Middle frontal gyrus (tissue), 1 donor: ENCODE results near the gene STN1.

Source experiments
- DNase-seq: peaks from one replicate; pipeline ENCODE4 v3.0.0-alpha.2; 2015; ENCODE audit warnings: low spot score; ENCODE audit errors: extremely low spot score

STN1 gene

GRCh38 chr10:103843854-103844570 lies 74.0 kb downstream of the STN1 start:
- DNase-seq, result no peak

DNA sequence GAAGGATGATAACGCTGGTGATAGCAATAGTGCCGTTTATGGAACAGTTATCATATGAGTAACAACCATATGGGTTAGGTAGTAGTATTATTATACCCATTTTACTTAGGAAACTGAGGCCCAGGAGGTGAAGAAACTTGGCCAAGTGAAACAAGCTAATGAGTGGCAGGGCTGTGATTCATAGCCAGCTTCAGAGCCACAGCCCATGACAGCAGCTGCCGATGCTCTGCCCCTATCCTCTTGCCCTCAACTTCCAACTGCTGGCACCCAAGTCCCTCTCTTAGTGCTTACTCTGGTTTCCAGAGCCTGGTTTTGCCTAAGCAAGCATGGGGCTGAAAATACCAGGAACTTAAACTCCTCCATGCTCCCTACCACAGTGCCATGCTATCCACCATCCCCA lies 74.9 kb downstream of the STN1 start:
- DNase-seq, result no peak

DNA sequence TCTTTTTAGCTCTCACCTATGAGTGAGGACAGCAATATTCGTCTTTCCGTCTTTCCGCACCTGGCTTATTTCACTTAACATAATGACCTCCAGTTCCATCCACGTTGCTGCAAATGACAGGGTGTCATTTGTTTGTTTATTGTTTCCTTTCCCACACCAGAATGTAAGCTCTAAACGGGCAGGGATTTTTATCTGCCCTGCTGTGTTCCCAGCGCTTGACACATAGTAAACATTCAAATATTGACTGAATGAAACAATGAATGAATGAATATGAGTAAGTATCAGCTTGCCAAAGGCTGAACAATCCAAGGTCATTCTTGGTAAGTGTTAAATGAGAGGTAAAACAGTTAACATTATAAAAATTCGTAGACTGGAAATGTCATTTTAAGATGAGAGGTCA lies 75.4 kb downstream of the STN1 start:
- no peak for DNase-seq

GRCh38 chr10:103841519-103841918 lies 76.5 kb downstream of the STN1 start:
- DNase-seq, result no peak

DNA sequence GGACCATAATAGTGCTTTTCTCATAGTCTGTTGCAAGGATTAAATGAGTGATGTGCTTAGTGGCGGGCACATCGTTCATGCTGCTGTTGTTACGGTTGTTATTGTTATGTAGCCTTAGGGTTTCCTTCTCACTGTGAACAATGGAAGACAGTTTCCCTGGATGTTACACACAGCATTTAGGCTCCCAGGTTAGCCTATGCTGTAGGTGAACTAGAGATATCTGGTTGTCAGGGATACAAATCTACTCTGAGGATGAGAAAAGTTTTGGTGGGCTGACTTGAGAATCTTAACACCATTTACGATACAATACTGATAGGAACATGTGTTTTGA lies 77.3 kb downstream of the STN1 start:
- DNase-seq, result no peak

DNA sequence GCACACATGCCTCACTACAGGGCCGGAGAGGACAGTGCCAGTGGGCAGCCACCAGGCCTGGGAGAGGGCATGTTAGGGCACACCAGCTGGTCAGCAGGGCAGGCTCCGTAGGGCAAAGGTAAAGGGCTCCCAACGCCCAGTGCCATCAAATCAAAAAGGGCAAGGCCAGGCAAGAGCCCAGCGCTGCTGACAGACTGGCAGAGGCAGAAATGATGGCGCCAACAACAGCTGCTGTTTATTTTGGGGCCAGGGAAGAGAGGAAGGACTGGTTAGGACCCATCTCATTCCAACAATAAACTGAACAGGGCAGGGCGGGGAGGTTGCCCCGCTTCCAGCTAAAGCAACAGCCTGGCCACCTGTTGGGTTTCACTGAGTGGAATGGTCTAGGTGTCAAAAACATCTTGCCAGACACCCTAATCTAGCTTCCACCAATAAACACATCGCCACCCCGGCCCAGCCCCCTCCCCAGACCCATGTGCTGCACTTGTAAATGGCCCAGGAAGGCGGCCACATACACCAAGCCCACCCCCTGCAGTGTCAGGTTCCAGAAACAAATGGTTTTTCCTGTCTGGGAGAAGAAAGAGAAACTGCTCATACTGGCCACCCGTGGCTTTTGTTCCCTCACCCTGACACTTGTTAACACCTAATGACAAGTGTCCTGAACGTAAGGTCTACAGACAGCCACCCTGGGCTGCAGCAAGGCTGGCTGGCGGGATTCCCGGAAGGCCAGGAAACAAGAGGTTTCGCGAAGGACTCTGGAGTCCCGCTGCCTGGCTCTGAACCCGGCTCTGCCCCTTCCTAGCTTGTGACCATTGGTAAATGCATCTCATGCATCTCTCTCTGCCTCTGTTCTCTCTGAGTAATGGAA lies 77.9 kb downstream of the STN1 start:
- no peak for DNase-seq

DNA sequence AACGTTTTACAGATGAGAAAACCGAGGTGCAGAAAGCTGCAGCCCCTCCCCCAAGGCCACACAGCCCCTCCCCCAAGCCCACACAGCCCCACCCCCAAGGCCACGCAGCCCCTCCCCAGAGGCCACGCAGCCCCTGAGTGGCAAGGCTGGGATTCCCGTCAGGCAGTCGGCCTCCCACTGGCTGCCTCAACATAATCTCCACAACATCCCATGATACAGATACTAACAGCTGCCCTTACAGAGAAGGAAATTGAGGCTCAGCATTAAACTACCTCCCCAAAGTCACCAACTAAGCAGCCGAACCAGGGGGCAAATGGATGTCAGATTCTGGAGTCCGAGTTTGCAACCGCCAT lies 78.5 kb downstream of the STN1 start:
- no peak for DNase-seq

DNA sequence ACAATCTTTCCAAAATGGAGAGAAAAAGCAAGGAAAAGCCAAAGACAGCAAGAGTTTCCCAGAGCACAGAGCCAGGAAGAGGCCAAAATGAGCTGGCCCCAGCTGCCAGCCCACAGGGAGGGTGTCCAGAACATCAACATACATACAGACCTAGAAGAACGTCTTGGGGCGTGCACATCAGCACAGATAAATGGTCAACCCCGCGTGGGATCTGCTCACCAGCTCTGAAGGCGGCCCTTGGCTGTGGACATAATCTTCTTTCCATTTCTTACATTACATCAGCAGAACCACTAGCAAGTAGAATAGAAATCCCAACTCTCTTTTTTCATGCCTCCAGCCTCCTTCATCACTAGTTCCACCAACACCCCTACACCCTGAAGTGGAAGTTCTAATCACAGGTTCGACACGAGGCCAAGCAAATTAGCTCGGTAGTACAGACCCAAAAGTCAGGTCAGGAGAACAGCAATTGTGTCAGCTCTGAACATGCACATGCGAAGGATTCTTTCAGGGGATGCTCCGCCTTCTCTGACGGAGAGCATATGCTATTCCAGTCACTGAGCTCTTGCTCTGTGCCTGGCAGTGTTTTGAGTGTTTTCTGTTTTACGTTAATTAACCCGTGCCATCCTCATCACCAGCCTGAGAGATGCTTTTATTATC lies 79.0 kb downstream of the STN1 start:
- DNase-seq, result no peak

DNA sequence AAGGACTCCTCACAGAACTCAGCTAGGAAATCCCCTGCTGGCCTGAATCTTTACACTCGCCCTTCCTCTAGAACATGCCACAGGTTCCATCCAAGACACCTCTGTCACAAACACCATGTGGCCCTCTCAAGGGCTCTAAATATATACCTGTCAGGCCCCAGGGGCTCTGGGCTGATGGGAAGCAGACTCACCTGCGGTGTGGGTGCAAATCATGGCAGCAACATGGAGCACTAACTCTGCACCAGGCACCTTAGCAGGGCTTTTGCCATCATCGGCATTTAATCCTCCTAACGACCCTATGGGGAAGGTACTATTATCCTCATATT lies 80.0 kb downstream of the STN1 start:
- no peak for DNase-seq

- DNase-seq, result no peak
Observed at GRCh38 chr10:103837370-103838069, 80.5 kb downstream of the STN1 start.

GRCh38 chr10:103836861-103837260 lies 81.1 kb downstream of the STN1 start:
- DNase-seq, result no peak

DNA sequence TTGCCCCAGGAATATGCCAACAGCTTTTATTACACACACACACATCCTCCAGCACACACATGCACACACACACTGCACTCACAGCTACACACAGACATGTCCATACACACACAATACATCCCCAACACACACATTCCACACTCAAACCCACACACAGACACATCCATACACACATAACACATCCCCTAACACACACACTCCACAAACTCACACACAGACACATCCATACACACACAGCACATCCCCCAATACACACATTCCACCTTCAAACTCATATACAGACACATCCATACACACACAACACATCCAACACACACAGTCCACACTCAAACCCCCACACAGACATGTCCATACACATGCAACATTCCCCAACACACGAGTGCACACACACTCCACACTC lies 81.7 kb downstream of the STN1 start:
- DNase-seq, result no peak

GRCh38 chr10:103835096-103836050 lies 82.6 kb downstream of the STN1 start:
- DNase-seq, result no peak

- DNase-seq, result no peak
Observed at GRCh38 chr10:103834436-103835095, 83.4 kb downstream of the STN1 start.

DNA sequence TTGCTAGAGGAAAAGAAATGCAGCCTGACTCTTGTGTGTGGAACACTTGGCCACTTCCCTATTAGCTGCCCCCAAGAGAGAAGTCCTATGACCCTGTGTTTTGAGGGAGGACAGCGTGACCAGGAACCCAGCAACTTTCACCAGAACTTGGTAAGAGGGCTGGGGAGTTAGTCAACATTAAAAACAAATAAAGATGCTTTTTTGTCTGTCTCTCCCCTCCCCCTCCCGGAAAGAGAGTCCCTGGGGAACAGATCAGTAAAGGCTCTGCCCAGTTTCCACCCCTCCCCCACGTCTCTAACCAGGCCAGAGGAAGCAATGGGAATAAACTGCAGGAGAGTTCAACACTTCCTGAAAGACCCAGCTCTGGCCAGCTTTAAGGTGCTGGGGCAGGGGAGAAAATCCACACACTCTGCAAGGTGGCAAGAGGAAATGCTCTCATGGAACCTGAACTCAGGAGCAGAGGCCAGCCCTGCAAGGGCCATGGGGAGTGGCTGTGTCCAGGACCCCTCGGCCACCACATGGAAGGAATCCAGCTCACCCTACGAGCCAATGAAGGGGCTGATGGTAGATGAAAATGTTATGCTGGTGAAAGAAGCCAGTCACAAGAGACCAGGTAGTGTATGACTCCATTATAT lies 84.1 kb downstream of the STN1 start:
- DNase-seq, result no peak

- DNase-seq, result no peak
Observed at GRCh38 chr10:103832806-103833205, 85.2 kb downstream of the STN1 start.
